ENCODE results near the gene OCSTAMP. TPM values are rescaled to one million over a fixed set of nuclear protein-coding genes. Genes with fewer than 3 reads are reported as not detected.

OCSTAMP gene
- total RNA-seq, 1 donor from 2014 or later: not detected

DNA sequence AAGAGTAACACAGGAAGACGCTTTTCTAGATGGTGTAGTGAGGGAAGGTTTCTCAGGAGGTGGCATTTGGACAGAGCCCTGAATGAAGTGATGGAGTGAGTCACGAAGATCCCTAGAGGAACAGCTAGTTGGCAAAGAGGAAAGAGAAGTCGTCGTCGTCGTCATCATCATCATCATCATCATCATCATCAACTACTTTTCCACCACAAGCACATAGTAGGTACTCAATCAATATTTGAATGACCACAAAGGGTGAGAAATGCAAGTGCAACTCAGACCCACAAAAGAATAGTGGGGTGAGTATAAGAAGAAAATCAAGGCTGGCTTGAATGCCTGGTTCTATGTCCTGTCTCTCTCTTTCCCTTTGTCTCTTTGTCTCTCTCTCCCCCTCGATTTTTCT, 28.3 kb upstream of the OCSTAMP start:
- H3K9ac ChIP-seq (ENCODE audit: low read length): no peak overlapping the region
- Mint-ChIP-seq H3K27me3 (ENCODE audit: low read depth, unreplicated experiment) (no peaks in the 10 kb centered on the region), H3K4me1 (ENCODE audit: low read depth, unreplicated experiment) (no peaks in the 10 kb centered on the region), H3K36me3 (ENCODE audit: low read depth, unreplicated experiment) (peaks cover 5% of the 10 kb centered on the region), H3K4me3 (ENCODE audit: unreplicated experiment) (no peak overlapping the region), H3K9me3 (ENCODE audit: unreplicated experiment) (no peaks in the 10 kb centered on the region), H3K27ac (ENCODE audit: unreplicated experiment) (no peak overlapping the region)
- H3K4me2 ChIP-seq (ENCODE audit: low read length): no peak overlapping the region
- no peak for DNase-seq (ENCODE audit: low read depth)
- no peaks in the 10 kb centered on the region for H3K4me1 ChIP-seq (ENCODE audit: insufficient read depth, low read length)
- H3K9me3 ChIP-seq (ENCODE audit: insufficient read depth, low read depth, low read length): no peaks in the 10 kb centered on the region
- no peaks in the 10 kb centered on the region for H3K79me2 ChIP-seq (ENCODE audit: insufficient read depth, low read length)
- H4K20me1 ChIP-seq (ENCODE audit: insufficient read depth, low read length): no peaks in the 10 kb centered on the region
- TF ChIP-seq, protein P1, sequence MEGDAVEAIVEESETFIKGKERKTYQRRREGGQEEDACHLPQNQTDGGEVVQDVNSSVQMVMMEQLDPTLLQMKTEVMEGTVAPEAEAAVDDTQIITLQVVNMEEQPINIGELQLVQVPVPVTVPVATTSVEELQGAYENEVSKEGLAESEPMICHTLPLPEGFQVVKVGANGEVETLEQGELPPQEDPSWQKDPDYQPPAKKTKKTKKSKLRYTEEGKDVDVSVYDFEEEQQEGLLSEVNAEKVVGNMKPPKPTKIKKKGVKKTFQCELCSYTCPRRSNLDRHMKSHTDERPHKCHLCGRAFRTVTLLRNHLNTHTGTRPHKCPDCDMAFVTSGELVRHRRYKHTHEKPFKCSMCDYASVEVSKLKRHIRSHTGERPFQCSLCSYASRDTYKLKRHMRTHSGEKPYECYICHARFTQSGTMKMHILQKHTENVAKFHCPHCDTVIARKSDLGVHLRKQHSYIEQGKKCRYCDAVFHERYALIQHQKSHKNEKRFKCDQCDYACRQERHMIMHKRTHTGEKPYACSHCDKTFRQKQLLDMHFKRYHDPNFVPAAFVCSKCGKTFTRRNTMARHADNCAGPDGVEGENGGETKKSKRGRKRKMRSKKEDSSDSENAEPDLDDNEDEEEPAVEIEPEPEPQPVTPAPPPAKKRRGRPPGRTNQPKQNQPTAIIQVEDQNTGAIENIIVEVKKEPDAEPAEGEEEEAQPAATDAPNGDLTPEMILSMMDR (IDR thresholded peaks at IDR 0.05; ENCODE audit: insufficient read depth, low read depth, low read length): no peak
- TF ChIP-seq EZH2 (IDR thresholded peaks at IDR 0.05; ENCODE audit: insufficient read depth, low read length): no peak
- no peak for FAIRE-seq
- no peaks in the 10 kb centered on the region for H3K27me3 ChIP-seq (ENCODE audit: insufficient read depth, low read length)
- no peak overlapping the region for H2AFZ ChIP-seq (ENCODE audit: low read depth, low read length)
- no peak overlapping the region for H3K4me3 ChIP-seq (ENCODE audit: insufficient read depth, low read depth, low read length)
- no peak overlapping the region for H3K27ac ChIP-seq (ENCODE audit: low read depth, low read length)
- no peaks in the 10 kb centered on the region for H3K36me3 ChIP-seq (ENCODE audit: insufficient read depth, low read length)

DNA sequence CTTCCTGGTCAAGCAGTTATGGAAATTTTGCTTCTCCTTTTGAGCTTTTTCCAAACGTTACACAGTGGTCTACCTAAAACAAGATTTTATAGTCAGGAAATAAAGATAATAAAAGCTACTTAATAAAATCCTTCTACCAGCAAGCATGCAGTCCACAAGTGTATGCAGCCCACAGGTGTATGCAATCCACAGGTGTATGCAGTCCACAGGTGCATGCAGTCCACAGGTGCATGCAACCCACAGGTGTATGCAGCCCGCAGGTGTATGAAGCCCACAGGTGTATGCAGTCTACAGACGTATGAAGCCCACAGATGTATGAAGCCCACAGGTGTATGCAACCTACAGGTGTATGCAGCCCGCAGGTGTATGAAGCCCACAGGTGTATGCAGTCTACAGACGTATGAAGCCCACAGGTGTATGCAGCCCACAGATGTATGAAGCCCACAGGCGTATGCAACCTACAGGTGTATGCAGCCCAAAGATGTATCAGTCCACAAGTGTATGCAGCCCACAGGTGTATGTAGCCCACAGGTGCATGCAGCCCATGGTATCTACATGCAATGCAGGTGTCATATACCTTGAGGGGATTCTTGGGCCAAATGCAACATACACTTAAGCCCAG, 26.4 kb upstream of the OCSTAMP start:
- no peak overlapping the region for H2AFZ ChIP-seq (ENCODE audit: low read depth, low read length)
- H3K9me3 ChIP-seq (ENCODE audit: insufficient read depth, low read depth, low read length): no peaks in the 10 kb centered on the region
- H3K27me3 ChIP-seq (ENCODE audit: insufficient read depth, low read length): no peaks in the 10 kb centered on the region
- Mint-ChIP-seq H3K4me3 (ENCODE audit: unreplicated experiment) (no peak overlapping the region), H3K27ac (ENCODE audit: unreplicated experiment) (no peak overlapping the region), H3K36me3 (ENCODE audit: low read depth, unreplicated experiment) (peaks cover 5% of the 10 kb centered on the region), H3K4me1 (ENCODE audit: low read depth, unreplicated experiment) (no peaks in the 10 kb centered on the region), H3K9me3 (ENCODE audit: unreplicated experiment) (no peaks in the 10 kb centered on the region), H3K27me3 (ENCODE audit: low read depth, unreplicated experiment) (no peaks in the 10 kb centered on the region)
- no peak overlapping the region for H3K27ac ChIP-seq (ENCODE audit: low read depth, low read length)
- no peak for DNase-seq (ENCODE audit: low read depth)
- H3K79me2 ChIP-seq (ENCODE audit: insufficient read depth, low read length): no peaks in the 10 kb centered on the region
- H3K36me3 ChIP-seq (ENCODE audit: insufficient read depth, low read length): no peaks in the 10 kb centered on the region
- no peak overlapping the region for H3K9ac ChIP-seq (ENCODE audit: low read length)
- no peak overlapping the region for H3K4me2 ChIP-seq (ENCODE audit: low read length)
- peaks cover 3% of the 10 kb centered on the region for H3K4me1 ChIP-seq (ENCODE audit: insufficient read depth, low read length)
- H3K4me3 ChIP-seq (ENCODE audit: insufficient read depth, low read depth, low read length): no peak overlapping the region
- no peaks in the 10 kb centered on the region for H4K20me1 ChIP-seq (ENCODE audit: insufficient read depth, low read length)
- FAIRE-seq: no peak
- TF ChIP-seq, protein P1 (IDR thresholded peaks at IDR 0.05; ENCODE audit: insufficient read depth, low read depth, low read length): no peak
- no peak for TF ChIP-seq EZH2 (IDR thresholded peaks at IDR 0.05; ENCODE audit: insufficient read depth, low read length)

DNA sequence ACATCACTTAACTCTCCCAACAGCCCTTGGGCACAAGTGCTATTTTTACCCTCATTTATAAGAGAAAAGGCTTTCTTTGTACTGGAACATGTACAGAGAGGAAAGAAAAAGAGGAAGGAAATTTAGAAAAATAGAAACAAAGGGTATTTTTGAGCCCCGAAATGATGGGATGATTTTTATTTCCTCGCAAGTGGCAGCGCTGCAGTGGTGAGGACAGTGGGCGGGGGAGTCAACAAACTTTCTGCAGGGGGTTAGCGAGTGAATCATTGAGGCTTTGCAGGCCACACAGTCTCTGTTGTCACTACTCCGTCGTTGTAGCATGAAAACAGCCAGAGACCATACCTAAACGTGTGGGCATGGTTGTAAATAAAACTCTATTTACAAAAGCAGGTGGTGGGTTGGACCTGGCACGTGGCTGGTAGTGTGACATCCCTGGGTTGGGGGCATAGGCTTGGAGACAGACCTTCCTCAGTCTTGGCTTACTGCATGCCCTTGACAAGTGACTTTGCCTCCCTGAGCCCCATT, 25.5 kb upstream of the OCSTAMP start:
- H3K4me1 ChIP-seq (ENCODE audit: insufficient read depth, low read length): peaks cover 4% of the 10 kb centered on the region
- no peaks in the 10 kb centered on the region for H4K20me1 ChIP-seq (ENCODE audit: insufficient read depth, low read length)
- Mint-ChIP-seq H3K27me3 (ENCODE audit: low read depth, unreplicated experiment) (peaks cover 5% of the 10 kb centered on the region), H3K27ac (ENCODE audit: unreplicated experiment) (no peak overlapping the region), H3K9me3 (ENCODE audit: unreplicated experiment) (no peaks in the 10 kb centered on the region), H3K4me1 (ENCODE audit: low read depth, unreplicated experiment) (no peaks in the 10 kb centered on the region), H3K36me3 (ENCODE audit: low read depth, unreplicated experiment) (no peaks in the 10 kb centered on the region), H3K4me3 (ENCODE audit: unreplicated experiment) (no peak overlapping the region)
- no peaks in the 10 kb centered on the region for H3K36me3 ChIP-seq (ENCODE audit: insufficient read depth, low read length)
- no peak for FAIRE-seq
- no peak for TF ChIP-seq EZH2 (IDR thresholded peaks at IDR 0.05; ENCODE audit: insufficient read depth, low read length)
- TF ChIP-seq, protein P1 (IDR thresholded peaks at IDR 0.05; ENCODE audit: insufficient read depth, low read depth, low read length): no peak
- no peaks in the 10 kb centered on the region for H3K79me2 ChIP-seq (ENCODE audit: insufficient read depth, low read length)
- no peak overlapping the region for H3K4me3 ChIP-seq (ENCODE audit: insufficient read depth, low read depth, low read length)
- H2AFZ ChIP-seq (ENCODE audit: low read depth, low read length): no peak overlapping the region
- H3K27ac ChIP-seq (ENCODE audit: low read depth, low read length): no peak overlapping the region
- no peaks in the 10 kb centered on the region for H3K9me3 ChIP-seq (ENCODE audit: insufficient read depth, low read depth, low read length)
- H3K27me3 ChIP-seq (ENCODE audit: insufficient read depth, low read length): no peaks in the 10 kb centered on the region
- no peak overlapping the region for H3K4me2 ChIP-seq (ENCODE audit: low read length)
- H3K9ac ChIP-seq (ENCODE audit: low read length): no peak overlapping the region
- DNase-seq (ENCODE audit: low read depth): no peak

All from astrocyte (in vitro differentiated cells and primary cell).